Naive thymus-derived CD8-positive, alpha-beta T cell (primary cell): ENCODE results near the gene PTPN14. TPM values are rescaled to one million over a fixed set of nuclear protein-coding genes. Genes with fewer than 3 reads are reported as not detected.
"Not testable (repeated sequence)": the region's sequence is repeated elsewhere in the genome, so short reads cannot be mapped to it uniquely, and the experiment has no call there.

ENCODE experiments used
- ATAC-seq, 2 donors: fragments of 150-1000 bp; cut with Tn5 transposase in 1 of 2; sonication (Bioruptor Pico), chemical (Tn5 transposase) in 1 of 2; 1 replicate in 1 of 2; 2 replicates in 1 of 2; pipeline ENCODE4 v1.10.0; 2021; ENCODE audit warnings: mild to moderate bottlenecking in 2 of 2, moderate library complexity in 2 of 2
- POLR2A ChIA-PET: fragments of 350-600 bp; sonication (Branson Sonifier 250); formaldehyde crosslinking; loops from one replicate; lab custom pipeline; 2021; ENCODE audit warnings: antibody characterized with exemption; lab: Charles Lee
- DNase-seq, 10 donors: peaks; one replicate each; pipeline versions ENCODE4 v3.0.0 to v3.0.0-alpha.2; 2020 to 2022
- H3K27ac Mint-ChIP-seq, 10 donors: one replicate each; pipeline ENCODE4 v1.8.0; 2020 to 2022; ENCODE audit warnings: mild to moderate bottlenecking in 10 of 10, mixed read lengths in 10 of 10, moderate library complexity in 4 of 10, inconsistent platforms in 1 of 10
- H3K27me3 Mint-ChIP-seq, 5 donors: one replicate each; pipeline ENCODE4 v1.8.0; 2021 to 2022; ENCODE audit warnings: mixed read lengths in 5 of 5
- H3K36me3 Mint-ChIP-seq, 3 donors: one replicate each; pipeline ENCODE4 v1.8.0; 2020 to 2022; ENCODE audit warnings: mixed read lengths in 3 of 3, mild to moderate bottlenecking in 2 of 3, inconsistent platforms in 1 of 3
- H3K4me1 Mint-ChIP-seq, 4 donors: one replicate each; pipeline ENCODE4 v1.8.0; 2021 to 2022; ENCODE audit warnings: mixed read lengths in 4 of 4
- H3K4me3 Mint-ChIP-seq, 10 donors: one replicate each; pipeline ENCODE4 v1.8.0; 2020 to 2022; ENCODE audit warnings: mild to moderate bottlenecking in 10 of 10, mixed read lengths in 10 of 10, moderate library complexity in 6 of 10, inconsistent platforms in 1 of 10
- H3K9me3 Mint-ChIP-seq, 9 donors: one replicate each; pipeline ENCODE4 v1.8.0; 2020 to 2022; ENCODE audit warnings: mixed read lengths in 9 of 9, mild to moderate bottlenecking in 3 of 9, inconsistent platforms in 1 of 9, moderate library complexity in 1 of 9
- polyA plus RNA-seq, 3 donors: library from polyadenylated mRNA; unstranded; fragments of 300-500 nt; fragmentation: Illumina TruSeq; gene quantifications; one replicate each; pipeline ENCODE4 v1.2.3, GENCODE V29; 2021
- total RNA-seq, 8 experiments: library from RNA in 2 of 8; stranded (reverse) in 2 of 8; gene quantifications; one replicate each; pipeline ENCODE4 v1.2.3 and lab custom pipeline; 2021 to 2026

The PTPN14 gene
- total and polyA plus RNA-seq, 5 experiments from 2014 or later = 0.01 to 0.05 (median 0.03) TPM; not detected in 1

DNA sequence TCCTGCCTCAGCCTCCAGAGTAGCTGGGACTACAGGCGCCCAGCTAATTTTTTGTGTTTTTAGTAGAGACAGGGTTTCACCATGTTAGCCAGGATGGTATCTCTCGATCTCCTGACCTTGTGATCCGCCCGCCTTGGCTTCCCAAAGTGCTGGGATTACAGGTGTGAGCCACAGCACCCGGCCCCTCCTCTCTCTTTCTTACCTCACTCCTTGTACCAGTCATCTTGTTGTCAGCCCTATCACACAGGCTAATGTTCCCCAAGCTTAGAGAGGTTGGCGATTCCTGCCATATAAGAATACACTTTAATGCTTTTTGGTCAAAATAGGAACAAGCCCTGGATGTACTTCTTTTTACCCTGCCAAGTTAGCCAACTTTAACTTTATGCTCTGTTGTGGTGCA lies 57.2 kb downstream of the PTPN14 start:
- POLR2A ChIA-PET, H3K4me3 Mint-ChIP-seq, H3K36me3 Mint-ChIP-seq, ATAC-seq, DNase-seq, H3K9me3 Mint-ChIP-seq, H3K4me1 Mint-ChIP-seq, H3K27ac Mint-ChIP-seq: not testable (repeated sequence)
- peaks cover 5 to 31% (median 16%) of the 10 kb centered on the region in 5 donors for H3K27me3 Mint-ChIP-seq

DNA sequence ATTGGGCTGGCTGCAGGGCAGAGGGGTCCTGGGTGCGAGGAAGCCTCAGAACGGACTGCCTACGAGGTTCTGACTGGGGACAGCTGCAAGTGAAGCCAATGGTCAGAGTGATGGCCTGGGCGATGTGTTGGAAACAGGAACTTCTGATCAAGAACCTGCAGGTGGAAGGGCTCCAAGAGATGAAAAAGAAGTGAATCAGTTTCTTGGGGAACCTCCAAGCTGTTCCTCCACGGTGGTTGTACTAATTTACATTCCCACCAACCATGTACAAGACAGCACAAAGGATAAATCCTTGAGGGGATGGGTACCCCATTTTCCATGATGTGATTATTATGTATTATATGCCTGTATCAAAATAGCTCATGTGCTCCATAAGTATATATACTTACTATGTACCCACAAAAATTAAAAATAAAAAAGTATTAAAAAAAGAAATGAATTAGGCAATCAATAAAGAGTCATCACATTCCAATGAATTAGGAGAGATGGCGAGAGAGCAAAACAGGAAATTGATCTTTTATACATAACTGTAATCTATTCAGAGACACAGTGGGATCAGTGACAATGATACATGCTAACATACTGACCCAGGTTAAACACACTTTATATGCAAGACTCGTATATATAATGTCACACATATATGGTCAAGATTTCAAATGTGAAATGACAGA lies 58.1 kb downstream of the PTPN14 start:
- no peak overlapping the region for H3K4me3 Mint-ChIP-seq
- H3K9me3 Mint-ChIP-seq = no peaks in the 10 kb centered on the region
- H3K4me1 Mint-ChIP-seq = peaks cover 0 to 1% (median 0%) of the 10 kb centered on the region in 4 donors
- peaks cover 5 to 25% (median 16%) of the 10 kb centered on the region in 5 donors for H3K27me3 Mint-ChIP-seq
- H3K27ac Mint-ChIP-seq = no peak overlapping the region
- DNase-seq (no peak), ATAC-seq (no peak)
- H3K36me3 Mint-ChIP-seq = no peaks in the 10 kb centered on the region
- POLR2A ChIA-PET = no interaction called here

DNA sequence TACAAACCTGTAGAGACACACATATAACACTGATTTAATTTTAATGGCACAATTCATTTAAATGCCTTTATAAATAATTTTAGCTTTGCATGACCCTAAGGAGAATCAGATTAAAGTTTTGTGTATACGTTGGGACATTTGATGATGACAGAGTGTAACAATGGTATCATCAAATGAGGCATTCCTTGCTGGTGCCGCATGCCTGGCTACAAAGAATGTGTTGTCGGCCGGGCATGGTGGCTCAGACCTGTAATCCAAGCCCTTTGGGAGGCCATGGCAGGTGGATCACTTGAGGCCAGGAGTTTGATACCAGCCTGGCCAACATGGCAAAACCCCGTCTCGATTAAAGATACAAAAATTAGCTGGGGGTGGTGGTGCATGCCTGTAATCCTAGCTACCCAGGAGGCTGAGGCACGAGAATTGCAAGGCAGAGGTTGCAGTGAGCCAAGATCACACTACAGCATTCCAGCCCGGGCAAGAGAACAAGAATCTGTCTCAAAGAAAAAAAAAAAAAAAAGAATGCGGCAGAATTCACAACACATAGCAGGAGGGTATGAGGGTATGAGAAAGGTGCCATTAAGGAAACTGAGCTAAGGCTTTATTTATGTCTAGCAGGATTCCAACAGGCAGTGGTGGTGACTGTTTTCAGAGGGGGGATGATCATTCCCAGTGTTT lies 58.9 kb downstream of the PTPN14 start:
- POLR2A ChIA-PET = no interaction called here
- no peak overlapping the region for H3K27ac Mint-ChIP-seq
- peaks cover 5 to 25% (median 16%) of the 10 kb centered on the region in 5 donors for H3K27me3 Mint-ChIP-seq
- ATAC-seq (no peak), DNase-seq (no peak)
- no peaks in the 10 kb centered on the region for H3K36me3 Mint-ChIP-seq
- H3K9me3 Mint-ChIP-seq = no peaks in the 10 kb centered on the region
- H3K4me3 Mint-ChIP-seq = no peak overlapping the region
- H3K4me1 Mint-ChIP-seq = peaks cover 0 to 1% (median 0%) of the 10 kb centered on the region in 4 donors

DNA sequence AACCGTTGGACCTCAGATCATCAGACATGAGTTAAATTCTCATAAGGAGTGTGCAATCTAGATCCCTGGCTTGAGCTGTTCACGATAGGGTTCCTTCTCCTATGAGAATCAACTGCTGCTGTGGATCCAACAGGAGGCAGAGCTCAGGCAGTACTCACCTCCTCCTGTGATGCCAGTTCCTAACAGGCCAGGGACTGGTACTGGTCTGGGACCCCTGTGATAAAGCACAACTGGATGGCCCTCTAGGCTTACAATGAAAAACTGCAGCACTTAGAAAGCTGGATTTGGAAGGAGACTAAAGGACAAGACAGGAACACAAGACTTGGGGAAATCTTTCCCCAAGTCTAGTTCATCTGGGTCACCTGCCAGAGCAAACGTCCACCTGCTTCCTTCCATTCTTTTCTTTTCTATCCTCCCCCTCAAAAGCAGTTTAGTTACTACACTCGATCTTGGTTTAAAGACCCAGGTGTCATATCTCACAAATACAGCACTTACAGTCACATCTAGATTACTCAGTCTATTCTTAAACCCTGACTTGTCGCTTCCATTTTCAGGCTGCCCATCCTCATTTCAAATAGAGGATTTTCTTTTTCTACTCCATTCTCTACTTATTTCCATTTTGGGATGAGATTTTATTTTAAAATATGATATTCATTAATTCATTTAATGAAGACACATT lies 59.8 kb downstream of the PTPN14 start:
- Mint-ChIP-seq H3K27ac (no peak overlapping the region), H3K4me1 (peaks cover 0 to 1% (median 0%) of the 10 kb centered on the region in 4 donors), H3K27me3 (peaks cover 5 to 25% (median 16%) of the 10 kb centered on the region in 5 donors), H3K9me3 (no peaks in the 10 kb centered on the region), H3K36me3 (no peaks in the 10 kb centered on the region), H3K4me3 (no peak overlapping the region)
- ATAC-seq (no peak), DNase-seq (no peak)
- POLR2A ChIA-PET = no interaction called here

DNA sequence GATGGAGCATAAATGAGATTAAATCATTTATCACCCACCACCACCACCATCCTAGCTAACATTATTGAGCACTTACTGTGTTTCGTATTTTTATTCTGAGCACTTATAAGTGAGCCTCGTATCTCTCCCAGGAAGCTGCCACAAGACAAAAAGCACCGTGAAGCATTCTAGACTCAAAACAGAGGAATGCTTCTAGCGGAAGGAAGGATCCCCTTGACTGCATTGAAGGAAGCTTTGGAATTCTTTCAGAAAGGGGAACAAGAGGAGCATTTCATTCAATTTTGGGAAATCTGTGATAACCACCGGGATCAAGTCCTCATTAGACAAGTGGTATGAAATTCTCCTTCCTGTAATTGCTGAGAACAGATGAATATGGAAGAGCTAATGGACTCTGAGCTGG lies 66.3 kb downstream of the PTPN14 start:
- Mint-ChIP-seq H3K4me3 (no peak overlapping the region), H3K9me3 (no peaks in the 10 kb centered on the region), H3K4me1 (no peaks in the 10 kb centered on the region), H3K27ac (no peak overlapping the region), H3K27me3 (peaks cover 0 to 2% (median 1%) of the 10 kb centered on the region in 5 donors), H3K36me3 (no peaks in the 10 kb centered on the region)
- DNase-seq (no peak), ATAC-seq (no peak)
- POLR2A ChIA-PET = no interaction called here

DNA sequence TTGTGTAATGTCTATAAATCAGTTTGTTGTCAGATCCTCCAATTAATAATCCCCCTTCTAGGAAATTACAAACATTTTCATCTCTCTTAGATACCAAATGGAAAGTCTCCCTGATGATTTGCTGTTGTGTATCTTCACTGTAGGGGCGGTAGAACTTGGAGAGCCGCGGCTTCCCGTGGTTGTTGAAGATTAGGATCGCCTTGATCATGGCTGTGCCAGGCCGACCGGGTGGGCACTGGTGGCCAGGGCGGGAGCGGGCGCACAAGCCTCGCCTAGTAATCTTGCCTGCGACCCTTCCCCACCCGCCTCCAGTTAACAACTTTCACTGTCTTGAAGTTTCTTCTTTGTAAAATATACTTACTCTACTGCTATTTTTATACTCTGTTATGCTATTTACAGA lies 68.2 kb downstream of the PTPN14 start:
- H3K4me1 Mint-ChIP-seq, DNase-seq, POLR2A ChIA-PET, H3K4me3 Mint-ChIP-seq, H3K27ac Mint-ChIP-seq, ATAC-seq, H3K27me3 Mint-ChIP-seq, H3K9me3 Mint-ChIP-seq, H3K36me3 Mint-ChIP-seq: not testable (repeated sequence)

DNA sequence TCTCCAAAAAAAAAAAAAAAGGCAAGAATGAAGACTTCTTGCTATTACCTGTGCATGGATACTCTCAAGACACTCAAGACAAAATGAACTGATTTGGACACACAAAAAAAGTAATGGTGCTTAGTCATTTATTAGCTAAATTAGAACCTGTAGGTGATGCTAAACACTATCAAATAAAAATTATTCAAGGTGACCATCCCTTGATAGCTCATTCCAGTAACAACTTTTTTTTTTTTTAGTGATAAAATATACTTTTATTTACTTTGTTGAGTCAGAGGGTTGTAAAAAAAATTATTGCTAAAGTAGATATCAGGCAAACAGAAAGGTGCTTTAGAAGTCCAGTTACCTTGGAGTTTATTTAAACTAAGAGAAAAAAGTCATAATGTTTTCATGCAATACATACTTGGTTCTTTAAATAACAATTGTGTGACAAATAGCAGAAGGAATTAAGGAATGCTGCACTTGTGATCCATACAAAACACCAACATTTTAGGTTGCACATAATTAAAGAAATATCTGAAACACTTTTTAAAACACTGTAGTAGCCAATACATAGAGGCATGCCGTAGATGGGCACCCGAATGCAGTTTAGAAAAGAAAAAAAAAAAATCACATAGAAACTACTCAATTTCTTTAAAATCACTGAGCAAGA lies 69.3 kb downstream of the PTPN14 start:
- not testable (repeated sequence) for H3K27me3 Mint-ChIP-seq, DNase-seq, H3K9me3 Mint-ChIP-seq, H3K4me3 Mint-ChIP-seq, ATAC-seq, H3K27ac Mint-ChIP-seq, H3K4me1 Mint-ChIP-seq, H3K36me3 Mint-ChIP-seq
- POLR2A ChIA-PET = interaction anchor here (0.7 kb wide), 1 partner anchor 1102 kb away, joined by 6 read pairs; no protein-coding TSS in a partner anchor

DNA sequence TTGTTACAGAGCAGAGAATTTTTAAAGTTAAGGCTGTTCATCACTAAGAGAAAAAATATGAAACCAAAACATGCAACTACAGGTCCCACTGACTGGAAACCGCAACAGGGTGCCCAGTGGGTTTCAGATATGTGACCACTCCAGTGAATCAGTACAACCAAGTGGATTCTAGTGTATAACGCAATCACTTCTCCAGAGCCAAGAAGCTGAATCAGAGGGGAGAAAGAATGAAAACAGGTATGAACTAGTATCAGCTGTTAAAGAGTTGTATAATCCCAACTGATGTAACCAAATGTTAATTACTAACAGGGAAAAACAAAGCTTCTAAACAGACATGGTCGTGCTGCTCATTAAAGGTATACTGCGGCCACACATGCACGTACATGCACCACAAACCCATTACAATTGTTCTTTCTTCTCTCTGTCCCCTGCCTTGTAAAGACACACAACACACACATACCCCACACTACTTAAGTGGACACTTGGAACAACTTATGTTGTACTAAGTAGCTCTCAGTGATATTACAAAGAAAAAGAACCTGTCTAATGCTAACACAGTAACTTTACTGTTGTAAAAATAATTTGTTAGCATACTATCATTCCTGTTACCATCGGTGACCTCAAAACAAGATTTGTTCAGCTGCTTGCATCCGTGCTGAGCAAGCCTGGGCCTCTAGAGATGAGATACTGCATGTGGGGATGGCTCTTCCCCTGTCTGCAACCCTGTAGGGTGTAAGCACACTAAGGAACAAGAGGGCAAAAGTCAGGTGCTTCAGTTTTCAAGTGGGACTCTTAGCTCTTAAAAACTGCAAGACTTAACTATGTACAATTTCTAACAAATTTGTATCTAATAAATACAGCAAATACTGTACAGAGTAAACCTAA lies 74.2 kb downstream of the PTPN14 start:
- Mint-ChIP-seq H3K27me3 (peaks cover 2 to 16% (median 7%) of the 10 kb centered on the region in 5 donors), H3K27ac (no peak overlapping the region), H3K4me1 (no peaks in the 10 kb centered on the region), H3K36me3 (no peaks in the 10 kb centered on the region), H3K4me3 (no peak overlapping the region), H3K9me3 (no peaks in the 10 kb centered on the region)
- no peak for DNase-seq
- no peak for ATAC-seq
- POLR2A ChIA-PET = no interaction called here

DNA sequence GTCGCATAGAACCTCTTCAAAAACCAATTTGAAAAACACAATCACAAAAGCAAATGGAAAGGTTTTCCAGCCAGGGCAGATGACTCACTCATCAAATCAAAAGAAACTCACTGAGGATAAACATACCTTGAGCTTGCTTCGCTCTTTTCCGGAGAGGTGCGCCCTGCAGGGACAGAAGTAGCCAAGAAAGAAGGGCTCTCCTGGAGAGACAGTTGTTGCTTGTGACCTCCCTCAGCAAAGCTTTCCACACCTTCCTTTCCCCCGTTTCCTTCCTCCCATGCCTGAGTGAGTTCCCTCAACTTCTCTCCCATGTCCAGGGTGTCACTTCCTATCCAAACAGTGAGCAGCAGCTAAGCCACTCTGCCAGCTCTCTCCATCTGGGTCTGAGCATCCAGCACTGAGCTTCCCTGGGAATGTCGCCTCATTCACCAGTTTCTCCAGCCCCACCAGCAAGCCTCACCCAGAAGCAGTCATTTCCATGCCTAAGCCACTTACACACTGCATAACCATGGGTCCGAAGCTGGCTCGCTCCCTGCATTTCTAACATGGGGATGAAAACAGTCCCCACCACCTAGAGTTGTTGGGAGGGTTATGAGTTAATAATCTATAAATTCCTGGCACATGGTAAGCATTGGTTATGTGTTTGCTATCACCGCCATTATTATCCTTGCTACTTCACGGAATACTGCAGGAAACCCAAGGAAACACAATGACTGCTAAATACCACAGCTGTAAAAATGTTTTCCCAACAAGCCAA lies 75.0 kb downstream of the PTPN14 start:
- no peaks in the 10 kb centered on the region for H3K9me3 Mint-ChIP-seq
- H3K27me3 Mint-ChIP-seq = peaks cover 3 to 16% (median 10%) of the 10 kb centered on the region in 5 donors
- ATAC-seq (no peak), DNase-seq (no peak)
- H3K4me3 Mint-ChIP-seq = no peak overlapping the region
- H3K4me1 Mint-ChIP-seq = no peaks in the 10 kb centered on the region
- no peaks in the 10 kb centered on the region for H3K36me3 Mint-ChIP-seq
- POLR2A ChIA-PET = no interaction called here
- no peak overlapping the region for H3K27ac Mint-ChIP-seq

DNA sequence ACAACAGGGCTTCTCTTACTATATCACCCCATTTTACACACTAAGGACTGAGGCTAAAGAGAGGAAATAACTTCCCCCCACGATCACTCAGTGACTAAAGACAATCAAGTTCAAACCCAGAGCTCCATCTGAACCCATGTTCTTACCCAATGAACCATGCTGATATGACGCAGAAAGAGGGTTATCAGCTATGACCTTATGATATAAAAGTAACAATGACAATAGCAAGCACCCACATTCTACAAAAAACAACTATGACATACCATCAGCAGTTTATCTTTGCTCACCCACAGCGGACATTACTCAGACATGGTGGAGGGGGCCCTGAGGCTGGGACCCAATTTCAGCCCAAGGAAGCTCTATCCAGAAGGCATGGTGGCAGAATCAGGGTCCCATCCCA lies 75.7 kb downstream of the PTPN14 start:
- POLR2A ChIA-PET = no interaction called here

DNA sequence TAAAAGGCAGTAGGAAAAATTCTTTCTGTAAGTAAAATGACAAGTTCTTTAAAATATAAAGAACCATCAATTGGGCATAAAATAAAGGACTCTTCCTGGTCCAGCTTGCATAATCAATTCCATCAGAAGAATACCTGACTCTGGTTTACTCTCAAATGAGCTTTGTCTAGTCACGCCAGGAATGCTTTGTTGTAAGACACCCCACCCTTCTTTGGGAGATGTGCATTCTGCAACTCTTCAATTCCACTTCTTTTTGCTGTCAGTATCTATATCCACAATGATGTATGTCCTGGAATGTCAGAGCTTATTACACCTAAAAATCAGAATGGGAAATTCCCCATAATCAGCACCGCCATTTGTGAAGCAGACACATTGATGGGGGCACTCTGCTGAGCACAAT lies 76.1 kb downstream of the PTPN14 start:
- Mint-ChIP-seq H3K27ac (no peak overlapping the region), H3K36me3 (no peaks in the 10 kb centered on the region), H3K9me3 (no peaks in the 10 kb centered on the region), H3K27me3 (peaks cover 3 to 16% (median 10%) of the 10 kb centered on the region in 5 donors), H3K4me3 (no peak overlapping the region), H3K4me1 (no peaks in the 10 kb centered on the region)
- DNase-seq (no peak), ATAC-seq (no peak)
- POLR2A ChIA-PET = no interaction called here

More for the DNA sequence above, 75.7 kb downstream of the PTPN14 start:
- ATAC-seq = no peak
- no peak overlapping the region for H3K4me3 Mint-ChIP-seq
- peaks cover 3 to 16% (median 10%) of the 10 kb centered on the region in 5 donors for H3K27me3 Mint-ChIP-seq
- no peaks in the 10 kb centered on the region for H3K9me3 Mint-ChIP-seq
- no peaks in the 10 kb centered on the region for H3K4me1 Mint-ChIP-seq
- DNase-seq = no peak
- H3K36me3 Mint-ChIP-seq = no peaks in the 10 kb centered on the region
- peak overlapping the region in 1 of 10 donors; percentile 63 for H3K27ac Mint-ChIP-seq
